ENCODE results near the gene SLC39A2.

Gene SLC39A2

DNA sequence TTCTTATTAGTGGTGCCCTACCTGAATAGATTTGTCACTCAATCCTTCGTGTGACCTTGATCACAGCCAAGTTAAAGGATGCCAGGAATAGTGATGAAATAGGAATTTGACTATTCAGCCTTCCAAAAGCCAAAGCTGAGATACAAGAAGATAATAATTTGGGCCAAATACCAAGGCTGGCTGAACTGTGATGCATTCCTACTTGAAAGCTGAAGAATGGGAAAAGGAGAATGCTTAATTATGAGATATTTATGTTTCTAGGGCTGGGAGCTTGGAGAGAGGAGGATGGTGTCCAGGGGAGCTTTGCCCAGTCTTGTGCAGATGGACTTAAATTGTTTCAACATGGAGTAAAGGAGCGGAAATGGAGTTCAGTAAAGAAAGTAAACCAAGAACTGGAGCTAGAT, 48.3 kb downstream of the SLC39A2 start:
- no peak for DNase-seq (ENCODE audit: low spot score)

DNA sequence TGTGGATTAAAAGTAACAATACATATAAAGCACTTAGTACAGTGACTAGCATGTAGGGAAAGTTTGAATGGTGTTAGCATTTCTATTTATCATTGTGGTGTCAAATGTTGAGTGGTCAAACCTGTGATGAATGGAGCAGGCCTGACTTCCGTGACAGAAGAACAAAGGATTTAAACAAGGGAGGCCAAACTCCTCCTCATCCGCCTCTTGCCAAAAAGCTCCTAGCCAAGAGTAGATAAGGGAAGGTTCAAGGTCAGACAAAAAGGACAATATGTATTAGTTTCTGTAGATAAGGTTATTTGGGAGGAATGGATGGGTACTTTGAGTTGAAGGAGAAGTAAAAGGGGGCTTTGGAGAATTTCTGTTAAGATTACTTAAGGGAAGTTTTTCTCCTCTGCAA, 49.5 kb downstream of the SLC39A2 start:
- no peak for DNase-seq (ENCODE audit: low spot score)

DNA sequence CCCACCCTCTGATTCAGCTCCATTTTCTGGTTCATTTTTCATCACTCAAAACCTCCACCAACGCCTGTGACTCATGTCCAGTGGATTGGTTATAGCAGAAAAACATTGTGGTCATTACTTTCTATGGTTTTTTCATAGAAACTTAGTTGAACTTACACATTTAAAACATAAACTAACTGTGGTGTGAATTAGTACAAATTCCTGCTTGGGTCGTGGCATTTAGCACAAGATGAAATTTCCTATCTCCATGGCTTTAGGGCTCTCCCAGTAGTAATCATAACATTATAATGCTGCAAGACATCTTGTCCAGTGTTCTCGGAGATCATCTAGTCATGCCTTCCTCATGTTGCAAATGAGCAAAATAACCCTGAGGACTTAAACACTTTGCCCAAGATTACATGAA, 50.2 kb downstream of the SLC39A2 start:
- DNase-seq (ENCODE audit: low spot score), result no peak

DNA sequence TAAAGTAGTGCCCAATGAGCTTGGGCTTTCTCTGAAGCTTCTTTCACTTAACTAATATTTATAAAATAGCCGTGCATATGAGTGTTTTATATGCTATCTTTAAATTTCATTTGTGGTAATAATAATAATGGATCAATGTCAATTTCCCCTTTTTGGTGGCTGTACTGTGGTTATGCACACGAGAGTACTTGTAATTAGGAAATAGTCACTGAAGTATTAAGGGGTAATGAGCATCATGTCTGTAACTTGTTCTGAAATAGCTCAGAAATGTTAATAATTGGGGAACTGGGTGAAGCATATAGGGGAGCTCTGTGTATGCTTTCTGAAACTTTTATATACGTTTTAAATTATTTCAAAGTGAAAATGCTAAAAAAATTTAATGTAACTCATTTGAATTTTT, 51.5 kb downstream of the SLC39A2 start:
- no peak for DNase-seq (ENCODE audit: low spot score)
